Astrocyte (in vitro differentiated cells and primary cell): ENCODE data around the gene UBE2K. TPM values are rescaled to one million over a fixed set of nuclear protein-coding genes. Genes with fewer than 3 reads are reported as not detected.

Experiments
- DNase-seq: peaks from one replicate; pipeline ENCODE4 v3.0.0-alpha.2; 2010; ENCODE audit warnings: low read depth
- FAIRE-seq: peaks from 2 replicates; lab custom pipeline; 2011; peaks lifted over from hg19 to GRCh38; lab: Jason Lieb, UNC
- H2AFZ ChIP-seq: 2 replicates; pipeline ENCODE4 v1.6.0; 2012; ENCODE audit warnings: low read depth, low read length, inconsistent platforms
- H3K27ac ChIP-seq: 2 replicates; pipeline ENCODE4 v1.5.1; 2011; ENCODE audit warnings: low read depth, low read length, inconsistent platforms
- H3K27me3 ChIP-seq: 2 replicates; pipeline ENCODE4 v1.6.0; 2011; ENCODE audit warnings: low read length, inconsistent platforms; ENCODE audit not compliant: insufficient read depth
- H3K36me3 ChIP-seq: 2 replicates; pipeline ENCODE4 v1.5.1; 2011; ENCODE audit warnings: low read length, inconsistent platforms; ENCODE audit not compliant: insufficient read depth
- H3K4me1 ChIP-seq: 2 replicates; pipeline ENCODE4 v1.5.1; 2011; ENCODE audit warnings: low read length, inconsistent platforms; ENCODE audit not compliant: insufficient read depth
- H3K4me2 ChIP-seq: 2 replicates; pipeline ENCODE4 v1.6.0; 2012; ENCODE audit warnings: low read length, inconsistent platforms
- H3K4me3 ChIP-seq: 2 replicates; pipeline ENCODE4 v1.5.1; 2011; ENCODE audit warnings: low read depth, mild to moderate bottlenecking, low read length, inconsistent platforms; ENCODE audit not compliant: insufficient read depth
- H3K79me2 ChIP-seq: 2 replicates; pipeline ENCODE4 v1.6.0; 2012; ENCODE audit warnings: mild to moderate bottlenecking, low read length, inconsistent platforms; ENCODE audit not compliant: insufficient read depth
- H3K9ac ChIP-seq: 2 replicates; pipeline ENCODE4 v1.6.0; 2012; ENCODE audit warnings: mild to moderate bottlenecking, low read length, inconsistent platforms
- H3K9me3 ChIP-seq: 2 replicates; pipeline ENCODE4 v1.5.1; 2012; ENCODE audit warnings: low read depth, mild to moderate bottlenecking, low read length, inconsistent platforms; ENCODE audit not compliant: insufficient read depth
- H4K20me1 ChIP-seq: 2 replicates; pipeline ENCODE4 v1.6.0; 2012; ENCODE audit warnings: low read length, inconsistent platforms; ENCODE audit not compliant: insufficient read depth
- H3K27ac Mint-ChIP-seq: one replicate; pipeline ENCODE4 v1.8.0; 2021; ENCODE audit warnings: mild to moderate bottlenecking, mixed read lengths; ENCODE audit not compliant: unreplicated experiment
- H3K27me3 Mint-ChIP-seq: one replicate; pipeline ENCODE4 v1.8.0; 2021; ENCODE audit warnings: low read depth, mixed read lengths; ENCODE audit not compliant: unreplicated experiment
- H3K36me3 Mint-ChIP-seq: one replicate; pipeline ENCODE4 v1.8.0; 2021; ENCODE audit warnings: low read depth, mixed read lengths; ENCODE audit not compliant: unreplicated experiment
- H3K4me1 Mint-ChIP-seq: one replicate; pipeline ENCODE4 v1.8.0; 2021; ENCODE audit warnings: low read depth, mixed read lengths; ENCODE audit not compliant: unreplicated experiment
- H3K4me3 Mint-ChIP-seq: one replicate; pipeline ENCODE4 v1.8.0; 2021; ENCODE audit warnings: mild to moderate bottlenecking, moderate library complexity, mixed read lengths; ENCODE audit not compliant: unreplicated experiment
- H3K9me3 Mint-ChIP-seq: one replicate; pipeline ENCODE4 v1.8.0; 2021; ENCODE audit warnings: mild to moderate bottlenecking, mixed read lengths; ENCODE audit not compliant: unreplicated experiment
- CTCF ChIP-seq: IDR thresholded peaks from 2 replicates; pipeline ENCODE4 v1.5.1; 2011; ENCODE audit warnings: low read depth, mild to moderate bottlenecking, inconsistent platforms, low read length, moderate library complexity; ENCODE audit not compliant: insufficient read depth
- EZH2 ChIP-seq: IDR thresholded peaks from 2 replicates; pipeline ENCODE4 v1.6.1; 2012; ENCODE audit warnings: mild to moderate bottlenecking, low read length, inconsistent platforms; ENCODE audit not compliant: insufficient read depth
- total RNA-seq: library from RNA; stranded (reverse); gene quantifications from 2 replicates; pipeline ENCODE4 v1.2.1, GENCODE V29; 2021

UBE2K gene
- total RNA-seq, 1 donor from 2014 or later = 134 TPM

- Histone ChIP-seq H2AFZ (no peak overlapping the region), H3K9me3 (no peaks in the 10 kb centered on the region), H3K4me3 (no peak overlapping the region), H3K4me2 (no peak overlapping the region), H3K4me1 (peaks cover 12% of the 10 kb centered on the region), H3K27me3 (no peaks in the 10 kb centered on the region), H3K79me2 (peaks cover 97% of the 10 kb centered on the region), H3K36me3 (no peaks in the 10 kb centered on the region), H3K9ac (no peak overlapping the region), H3K27ac (no peak overlapping the region), H4K20me1 (peaks cover 85% of the 10 kb centered on the region)
- DNase-seq (no peak), FAIRE-seq (no peak)
- Mint-ChIP-seq H3K4me3 (no peak overlapping the region), H3K9me3 (no peaks in the 10 kb centered on the region), H3K36me3 (peaks cover 7% of the 10 kb centered on the region), H3K27me3 (no peaks in the 10 kb centered on the region), H3K27ac (no peak overlapping the region), H3K4me1 (peaks cover 31% of the 10 kb centered on the region)
- TF ChIP-seq EZH2 (no peak), CTCF (no peak)
Measured at GRCh38 chr4:39710098-39710896, 12.4 kb downstream of the UBE2K start.

- Histone ChIP-seq H3K27ac (no peak overlapping the region), H4K20me1 (peaks cover 84% of the 10 kb centered on the region), H3K27me3 (no peaks in the 10 kb centered on the region), H3K4me3 (no peak overlapping the region), H3K9ac (no peak overlapping the region), H2AFZ (no peak overlapping the region), H3K4me1 (peaks cover 3% of the 10 kb centered on the region), H3K79me2 (peaks cover 96% of the 10 kb centered on the region), H3K36me3 (no peaks in the 10 kb centered on the region), H3K4me2 (no peak overlapping the region), H3K9me3 (no peaks in the 10 kb centered on the region)
- TF ChIP-seq CTCF (no peak), EZH2 (no peak)
- H3K27ac Mint-ChIP-seq = peak overlapping the region; percentile 5
- no peak overlapping the region for H3K4me3 Mint-ChIP-seq
- H3K36me3 Mint-ChIP-seq = peaks cover 12% of the 10 kb centered on the region
- no peaks in the 10 kb centered on the region for H3K9me3 Mint-ChIP-seq
- FAIRE-seq = no peak
- peaks cover 28% of the 10 kb centered on the region for H3K4me1 Mint-ChIP-seq
- H3K27me3 Mint-ChIP-seq = no peaks in the 10 kb centered on the region
- DNase-seq = no peak
Measured at GRCh38 chr4:39712819-39713607, 15.1 kb downstream of the UBE2K start.
